Astrocyte (in vitro differentiated cells and primary cell): ENCODE data around the gene HERC2. TPM values are rescaled to one million over a fixed set of nuclear protein-coding genes. Genes with fewer than 3 reads are reported as not detected.

Source experiments
- DNase-seq: peaks from one replicate; pipeline ENCODE4 v3.0.0-alpha.2; 2010; ENCODE audit warnings: low read depth
- FAIRE-seq: peaks from 2 replicates; lab custom pipeline; 2011; peaks lifted over from hg19 to GRCh38; lab: Jason Lieb, UNC
- H2AFZ ChIP-seq: 2 replicates; pipeline ENCODE4 v1.6.0; 2012; ENCODE audit warnings: low read depth, low read length, inconsistent platforms
- H3K27ac ChIP-seq: 2 replicates; pipeline ENCODE4 v1.5.1; 2011; ENCODE audit warnings: low read depth, low read length, inconsistent platforms
- H3K27me3 ChIP-seq: 2 replicates; pipeline ENCODE4 v1.6.0; 2011; ENCODE audit warnings: low read length, inconsistent platforms; ENCODE audit not compliant: insufficient read depth
- H3K36me3 ChIP-seq: 2 replicates; pipeline ENCODE4 v1.5.1; 2011; ENCODE audit warnings: low read length, inconsistent platforms; ENCODE audit not compliant: insufficient read depth
- H3K4me1 ChIP-seq: 2 replicates; pipeline ENCODE4 v1.5.1; 2011; ENCODE audit warnings: low read length, inconsistent platforms; ENCODE audit not compliant: insufficient read depth
- H3K4me2 ChIP-seq: 2 replicates; pipeline ENCODE4 v1.6.0; 2012; ENCODE audit warnings: low read length, inconsistent platforms
- H3K4me3 ChIP-seq: 2 replicates; pipeline ENCODE4 v1.5.1; 2011; ENCODE audit warnings: low read depth, mild to moderate bottlenecking, low read length, inconsistent platforms; ENCODE audit not compliant: insufficient read depth
- H3K79me2 ChIP-seq: 2 replicates; pipeline ENCODE4 v1.6.0; 2012; ENCODE audit warnings: mild to moderate bottlenecking, low read length, inconsistent platforms; ENCODE audit not compliant: insufficient read depth
- H3K9ac ChIP-seq: 2 replicates; pipeline ENCODE4 v1.6.0; 2012; ENCODE audit warnings: mild to moderate bottlenecking, low read length, inconsistent platforms
- H3K9me3 ChIP-seq: 2 replicates; pipeline ENCODE4 v1.5.1; 2012; ENCODE audit warnings: low read depth, mild to moderate bottlenecking, low read length, inconsistent platforms; ENCODE audit not compliant: insufficient read depth
- H4K20me1 ChIP-seq: 2 replicates; pipeline ENCODE4 v1.6.0; 2012; ENCODE audit warnings: low read length, inconsistent platforms; ENCODE audit not compliant: insufficient read depth
- H3K27ac Mint-ChIP-seq: one replicate; pipeline ENCODE4 v1.8.0; 2021; ENCODE audit warnings: mild to moderate bottlenecking, mixed read lengths; ENCODE audit not compliant: unreplicated experiment
- H3K27me3 Mint-ChIP-seq: one replicate; pipeline ENCODE4 v1.8.0; 2021; ENCODE audit warnings: low read depth, mixed read lengths; ENCODE audit not compliant: unreplicated experiment
- H3K36me3 Mint-ChIP-seq: one replicate; pipeline ENCODE4 v1.8.0; 2021; ENCODE audit warnings: low read depth, mixed read lengths; ENCODE audit not compliant: unreplicated experiment
- H3K4me1 Mint-ChIP-seq: one replicate; pipeline ENCODE4 v1.8.0; 2021; ENCODE audit warnings: low read depth, mixed read lengths; ENCODE audit not compliant: unreplicated experiment
- H3K4me3 Mint-ChIP-seq: one replicate; pipeline ENCODE4 v1.8.0; 2021; ENCODE audit warnings: mild to moderate bottlenecking, moderate library complexity, mixed read lengths; ENCODE audit not compliant: unreplicated experiment
- H3K9me3 Mint-ChIP-seq: one replicate; pipeline ENCODE4 v1.8.0; 2021; ENCODE audit warnings: mild to moderate bottlenecking, mixed read lengths; ENCODE audit not compliant: unreplicated experiment
- CTCF ChIP-seq: IDR thresholded peaks from 2 replicates; pipeline ENCODE4 v1.5.1; 2011; ENCODE audit warnings: low read depth, mild to moderate bottlenecking, inconsistent platforms, low read length, moderate library complexity; ENCODE audit not compliant: insufficient read depth
- EZH2 ChIP-seq: IDR thresholded peaks from 2 replicates; pipeline ENCODE4 v1.6.1; 2012; ENCODE audit warnings: mild to moderate bottlenecking, low read length, inconsistent platforms; ENCODE audit not compliant: insufficient read depth
- total RNA-seq: library from RNA; stranded (reverse); gene quantifications from 2 replicates; pipeline ENCODE4 v1.2.1, GENCODE V29; 2021

HERC2 gene
- total RNA-seq, 1 donor from 2014 or later = 61.5 TPM

GRCh38 chr15:28131946-28132345 lies 190.0 kb downstream of the HERC2 start:
- Histone ChIP-seq H3K79me2 (no peaks in the 10 kb centered on the region), H3K9me3 (no peaks in the 10 kb centered on the region), H3K27me3 (no peaks in the 10 kb centered on the region), H3K36me3 (peaks cover 3% of the 10 kb centered on the region), H3K4me1 (peaks cover 20% of the 10 kb centered on the region), H3K4me2 (no peak overlapping the region), H3K4me3 (no peak overlapping the region), H3K9ac (no peak overlapping the region), H3K27ac (no peak overlapping the region), H4K20me1 (peaks cover 9% of the 10 kb centered on the region), H2AFZ (no peak overlapping the region)
- FAIRE-seq (no peak), DNase-seq (no peak)
- H3K27me3 Mint-ChIP-seq = no peaks in the 10 kb centered on the region
- H3K4me3 Mint-ChIP-seq = no peak overlapping the region
- H3K27ac Mint-ChIP-seq = no peak overlapping the region
- peaks cover 11% of the 10 kb centered on the region for H3K4me1 Mint-ChIP-seq
- no peaks in the 10 kb centered on the region for H3K9me3 Mint-ChIP-seq
- TF ChIP-seq CTCF (no peak), EZH2 (no peak)
- H3K36me3 Mint-ChIP-seq = peaks cover 16% of the 10 kb centered on the region

DNA sequence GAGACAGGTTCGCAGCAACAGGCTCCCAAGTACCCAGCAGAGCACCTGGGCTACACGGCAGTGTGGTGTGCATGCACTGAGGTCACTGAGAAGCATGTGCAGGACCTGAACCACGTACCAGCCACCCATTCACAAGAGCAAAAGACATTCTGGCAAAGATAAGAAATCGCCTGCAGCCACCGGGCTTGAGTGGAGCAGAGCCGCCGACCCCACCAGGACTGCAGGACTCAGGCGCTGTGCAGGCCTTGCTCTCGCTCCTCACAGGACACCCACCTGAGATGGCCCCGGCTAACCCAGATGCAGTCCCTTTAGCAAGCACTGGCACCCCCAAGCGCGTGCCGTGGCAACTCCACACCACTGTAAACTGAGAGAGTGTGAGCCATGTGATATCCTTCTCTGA lies 190.6 kb downstream of the HERC2 start:
- Histone ChIP-seq H2AFZ (no peak overlapping the region), H3K9ac (no peak overlapping the region), H4K20me1 (peaks cover 11% of the 10 kb centered on the region), H3K4me1 (peaks cover 20% of the 10 kb centered on the region), H3K4me2 (no peak overlapping the region), H3K4me3 (no peak overlapping the region), H3K27me3 (no peaks in the 10 kb centered on the region), H3K36me3 (peaks cover 3% of the 10 kb centered on the region), H3K79me2 (no peaks in the 10 kb centered on the region), H3K27ac (no peak overlapping the region), H3K9me3 (no peaks in the 10 kb centered on the region)
- TF ChIP-seq EZH2 (no peak), CTCF (no peak)
- DNase-seq (no peak), FAIRE-seq (no peak)
- Mint-ChIP-seq H3K9me3 (no peaks in the 10 kb centered on the region), H3K27me3 (no peaks in the 10 kb centered on the region), H3K4me3 (no peak overlapping the region), H3K36me3 (peaks cover 17% of the 10 kb centered on the region), H3K4me1 (peaks cover 11% of the 10 kb centered on the region), H3K27ac (no peak overlapping the region)

DNA sequence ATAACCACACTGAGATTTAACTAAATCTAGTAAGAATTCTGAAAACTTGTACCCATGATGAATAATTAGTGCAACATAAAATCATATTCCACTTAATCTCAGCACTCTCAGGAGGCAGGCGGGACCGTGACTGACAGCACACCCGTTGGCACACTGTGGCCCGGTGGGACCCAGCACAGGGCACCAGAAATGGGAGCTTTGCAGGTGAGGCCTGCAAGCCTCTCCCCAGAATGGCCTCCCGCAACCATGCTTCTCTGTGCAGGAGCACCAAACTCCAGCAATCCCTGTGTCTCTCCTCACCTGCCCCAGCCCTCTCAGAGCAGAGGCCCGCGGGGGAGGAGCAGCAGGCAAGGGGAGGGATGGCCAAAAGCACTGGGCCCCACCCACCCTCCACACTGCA lies 191.3 kb downstream of the HERC2 start:
- peaks cover 17% of the 10 kb centered on the region for H3K36me3 Mint-ChIP-seq

More for the DNA sequence above, 191.3 kb downstream of the HERC2 start:
- Histone ChIP-seq H3K27ac (no peak overlapping the region), H3K9ac (no peak overlapping the region), H3K27me3 (no peaks in the 10 kb centered on the region), H3K36me3 (peaks cover 3% of the 10 kb centered on the region), H4K20me1 (peaks cover 17% of the 10 kb centered on the region), H3K4me3 (no peak overlapping the region), H3K9me3 (no peaks in the 10 kb centered on the region), H3K79me2 (no peaks in the 10 kb centered on the region), H3K4me2 (no peak overlapping the region), H3K4me1 (peaks cover 20% of the 10 kb centered on the region), H2AFZ (no peak overlapping the region)
- no peaks in the 10 kb centered on the region for H3K9me3 Mint-ChIP-seq
- H3K4me3 Mint-ChIP-seq = no peak overlapping the region
- no peaks in the 10 kb centered on the region for H3K27me3 Mint-ChIP-seq
- H3K4me1 Mint-ChIP-seq = peaks cover 11% of the 10 kb centered on the region
- TF ChIP-seq EZH2 (no peak), CTCF (no peak)
- FAIRE-seq = no peak
- no peak overlapping the region for H3K27ac Mint-ChIP-seq
- no peak for DNase-seq
